Panc1 (cell line): ENCODE data around the gene GKN1.

Experiments used
- CTCF ChIP-seq: fragments of 450-650 bp; IDR thresholded peaks from 2 replicates; pipeline ENCODE4 v1.5.1; 2017; ENCODE audit warnings: mild to moderate bottlenecking
- POLR2AphosphoS5 ChIP-seq: IDR thresholded peaks from 2 replicates; pipeline ENCODE4 v1.6.1; 2012; ENCODE audit warnings: mild to moderate bottlenecking, low read depth, low read length, moderate library complexity
- REST ChIP-seq, 2 experiments: IDR thresholded peaks; 2 replicates each; pipeline ENCODE4 v1.6.1; 2011 to 2012; ENCODE audit warnings: low read depth in 2 of 2, control low read depth in 1 of 2, low read length in 1 of 2, mild to moderate bottlenecking in 1 of 2, moderate library complexity in 1 of 2; ENCODE audit not compliant: insufficient read depth in 1 of 2
- SIN3A ChIP-seq: IDR thresholded peaks from 2 replicates; pipeline ENCODE4 v1.6.1; 2012; ENCODE audit warnings: low read depth, mild to moderate bottlenecking, low read length, moderate library complexity, borderline replicate concordance; ENCODE audit not compliant: insufficient read depth

- no peak for TF ChIP-seq CTCF
- TF ChIP-seq POLR2AphosphoS5 = no peak
- TF ChIP-seq SIN3A = no peak
- TF ChIP-seq REST (IDR thresholded peaks at IDR 0.05; ENCODE audit: insufficient read depth in 1 of 2, low read depth in 2 of 2, low read length in 1 of 2) = no peak
Measured at GRCh38 chr2:68934021-68934420, 40.4 kb upstream of the GKN1 start.
